HepG2 (cell line): ENCODE measurements around the gene SORBS2. TPM values are rescaled to one million over a fixed set of nuclear protein-coding genes. Genes with fewer than 3 reads are reported as not detected.
A peak's percentile ranks its signal among the peaks of the same experiment; 100 is the strongest.

ENCODE experiments used
- ATAC-seq: fragments of 200-7000 bp; cut with Tn5 transposase; 3 replicates; pipeline ENCODE4 v1.9.1; 2020; ENCODE audit warnings: mild to moderate bottlenecking, moderate library complexity
- BruUV-seq: library from RNA; stranded (reverse); fragments of 400-500 nt; replicated peaks from 2 replicates; lab custom pipeline; 2021; lab: Mats Ljungman, UMichigan
- CTCF ChIA-PET: fragments of 300-600 bp; formaldehyde crosslinking; extraction: SDS; loops from one replicate; lab custom pipeline; 2021; ENCODE audit warnings: low total read pairs, inconsistent platforms, low intra/inter-chr PET ratio; lab: Yijun Ruan, JAX
- POLR2A ChIA-PET: fragments of 350-600 bp; sonication (Branson Sonifier 250); formaldehyde crosslinking; loops from one replicate; lab custom pipeline; 2020; ENCODE audit warnings: antibody characterized with exemption, inconsistent platforms; lab: Yijun Ruan, JAX
- DNase-seq: peaks from one replicate; pipeline ENCODE4 v3.0.0-alpha.2; 2015; ENCODE audit warnings: low spot score
- FAIRE-seq: peaks from 3 replicates; lab custom pipeline; 2011; peaks lifted over from hg19 to GRCh38; lab: Jason Lieb, UNC
- H2AFZ ChIP-seq: one replicate; pipeline ENCODE4 v1.6.1; 2011; ENCODE audit warnings: low read length, inconsistent platforms
- H3K27ac ChIP-seq: fragments of 300-600 bp; 3 replicates; pipeline ENCODE4 v1.8.0; 2011; ENCODE audit warnings: mixed run types, mild to moderate bottlenecking, mixed read lengths, low read length, inconsistent platforms; ENCODE audit not compliant: insufficient read depth; ENCODE audit errors: extremely low read length
- H3K27me3 ChIP-seq, 2 experiments: fragments of 200-600 bp in 1 of 2; 2 replicates in 1 of 2; 3 replicates in 1 of 2; pipeline versions ENCODE4 v1.6.0 to v1.8.0; 2011; ENCODE audit warnings: low read length in 2 of 2, mild to moderate bottlenecking in 2 of 2, moderate library complexity in 2 of 2, inconsistent platforms in 1 of 2; ENCODE audit not compliant: insufficient read depth in 2 of 2, control insufficient read depth in 1 of 2
- H3K36me3 ChIP-seq, 2 experiments: fragments of 200-600 bp in 1 of 2; replicated peaks in 1 of 2; 2 replicates in 1 of 2; 3 replicates in 1 of 2; pipeline versions ENCODE4 v1.5.1 to v1.8.0; 2011; ENCODE audit warnings: low read length in 2 of 2, inconsistent platforms in 1 of 2; ENCODE audit not compliant: insufficient read depth in 2 of 2, control insufficient read depth in 1 of 2
- H3K4me1 ChIP-seq: 2 replicates; pipeline ENCODE4 v1.5.1; 2012; ENCODE audit warnings: low read length, inconsistent platforms; ENCODE audit not compliant: insufficient read depth
- H3K4me2 ChIP-seq: 2 replicates; pipeline ENCODE4 v1.6.0; 2011; ENCODE audit warnings: low read depth, low read length, inconsistent platforms
- H3K4me3 ChIP-seq, 3 experiments: fragments of 200-600 bp in 1 of 3; sonication (generic), shearing (Covaris generic) in 1 of 3; replicated peaks in 1 of 3; 2 replicates each; pipeline ENCODE4 v1.5.1; 2011 to 2016; ENCODE audit warnings: low read length in 3 of 3, inconsistent platforms in 2 of 3, low read depth in 2 of 3, mild to moderate bottlenecking in 2 of 3, control low read depth in 1 of 3, mixed read lengths in 1 of 3; ENCODE audit not compliant: insufficient read depth in 1 of 3
- H3K79me2 ChIP-seq: one replicate; pipeline ENCODE4 v1.6.1; 2011; ENCODE audit warnings: low read length, inconsistent platforms; ENCODE audit not compliant: insufficient read depth
- H3K9ac ChIP-seq: 2 replicates; pipeline ENCODE4 v1.6.0; 2011; ENCODE audit warnings: mild to moderate bottlenecking, low read depth, low read length, inconsistent platforms; ENCODE audit not compliant: insufficient read depth
- H3K9me3 ChIP-seq: 2 replicates; pipeline ENCODE4 v1.5.1; 2012; ENCODE audit warnings: mild to moderate bottlenecking, low read length
- H4K20me1 ChIP-seq: 2 replicates; pipeline ENCODE4 v1.6.0; 2011; ENCODE audit warnings: inconsistent platforms, mild to moderate bottlenecking, low read length, moderate library complexity; ENCODE audit not compliant: insufficient read depth
- ASH2L ChIP-seq: fragments of 300-600, 200-600 bp; sonication (generic); IDR thresholded peaks from 2 replicates; pipeline ENCODE4 v1.7.0; 2017; ENCODE audit warnings: low read depth, mild to moderate bottlenecking, moderate library complexity, mixed read lengths, low read length; ENCODE audit not compliant: insufficient read length
- CREM ChIP-seq, 2 experiments: sonication (generic) in 1 of 2; formaldehyde crosslinking in 1 of 2; IDR thresholded peaks; 2 replicates each; pipeline versions ENCODE4 v1.4.0 to v1.6.1; 2016 to 2020; ENCODE audit warnings: antibody characterized with exemption in 1 of 2, mild to moderate bottlenecking in 1 of 2, missing genetic modification reagents in 1 of 2
- ISL2 ChIP-seq: sonication (generic); formaldehyde crosslinking; IDR thresholded peaks from 2 replicates; pipeline ENCODE4 v1.5.0; 2020; ENCODE audit warnings: missing genetic modification reagents
- JUN ChIP-seq: sonication (generic); formaldehyde crosslinking; IDR thresholded peaks from 2 replicates; pipeline ENCODE4 v1.4.0; 2020; ENCODE audit warnings: mild to moderate bottlenecking, missing genetic modification reagents
- KAT7 ChIP-seq: IDR thresholded peaks from 2 replicates; pipeline ENCODE4 v1.6.1; 2018; ENCODE audit warnings: borderline replicate concordance, missing compliant biosample characterization
- LCORL ChIP-seq, 2 experiments: fragments of 450-650 bp in 1 of 2; sonication (generic) in 1 of 2; formaldehyde crosslinking in 1 of 2; IDR thresholded peaks; 2 replicates each; pipeline versions ENCODE4 v1.5.0 to v1.6.1; 2017 to 2020; ENCODE audit warnings: antibody characterized with exemption in 1 of 2, missing genetic modification reagents in 1 of 2
- NCOA2 ChIP-seq: sonication (generic); formaldehyde crosslinking; IDR thresholded peaks from 2 replicates; pipeline ENCODE4 v1.8.0; 2022; ENCODE audit warnings: inconsistent platforms
- SNRNP70 ChIP-seq: fragments of 200-400 bp; formaldehyde crosslinking; IDR thresholded peaks from 2 replicates; pipeline ENCODE4 v1.6.1; 2017; ENCODE audit warnings: mild to moderate bottlenecking, low read depth, low read length, moderate library complexity
- SP4 ChIP-seq: sonication (generic); formaldehyde crosslinking; IDR thresholded peaks from 2 replicates; pipeline ENCODE4 v1.8.1; 2023; ENCODE audit warnings: mild to moderate bottlenecking, missing genetic modification reagents
- ZNF260 ChIP-seq: sonication (generic); formaldehyde crosslinking; IDR thresholded peaks from 2 replicates; pipeline ENCODE4 v1.4.0; 2020; ENCODE audit warnings: missing genetic modification reagents, low read depth, mild to moderate bottlenecking, borderline replicate concordance
- ZSCAN12 ChIP-seq: sonication (generic); formaldehyde crosslinking; IDR thresholded peaks from 2 replicates; pipeline ENCODE4 v1.9.0; 2021; ENCODE audit warnings: mild to moderate bottlenecking, missing genetic modification reagents
- WGBS: methylation state at CpG from one replicate; pipeline ENCODE4 v1.1.6; 2017; ENCODE audit warnings: low lambda C conversion rate; 5-methylcytosine and 5-hydroxymethylcytosine counted together
- in situ Hi-C: cut with HindIII; loops from 2 replicates; pipeline ENCODE4 v1.10.0; 2017; ENCODE audit warnings: low pct_unique_long_range_greater_than_20kb; ENCODE audit not compliant: extremely low pct_ligation_motif_present
- intact Hi-C: fragments of 100-400 bp; cut with micrococcal nuclease; formaldehyde crosslinking; loops from one replicate; pipeline ENCODE4 v1.10.0; 2022; ENCODE audit not compliant: unreplicated experiment
- polyA plus RNA-seq, 8 experiments: library from polyadenylated mRNA; depleted of rRNA in 3 of 8; stranded (reverse) in 7 of 8; unstranded in 1 of 8; fragments of >200 nt; fragmentation: Illumina TruSeq in 4 of 8; extraction: Trizol in 4 of 8; gene quantifications; 2 replicates each; pipeline versions ENCODE4 v1.2.1 to v1.2.3, GENCODE V29; 2011 to 2016; ENCODE audit warnings: low read depth in 4 of 8, missing spikeins in 1 of 8, mixed read lengths in 1 of 8; ENCODE audit not compliant: insufficient read depth in 1 of 8
- total RNA-seq, 5 experiments: library from RNA; depleted of rRNA; stranded (reverse); fragments of >200 nt; fragmentation: Illumina TruSeq; extraction: Trizol; gene quantifications; 2 replicates each; pipeline ENCODE4 v1.2.3, GENCODE V29; 2016; ENCODE audit warnings: low read depth in 1 of 5
- TF ChIP-seq, protein P1 (sequence below): sonication (generic); formaldehyde crosslinking; IDR thresholded peaks from 2 replicates; pipeline ENCODE4 v1.9.0; 2021; ENCODE audit warnings: missing genetic modification reagents, mild to moderate bottlenecking, borderline replicate concordance

The SORBS2 gene
- total and polyA plus RNA-seq, 2 of the 13 experiments (the other 11 are each of a cell fraction or from before 2014, with no cell fraction given), result 25.0 to 80.5 TPM

DNA sequence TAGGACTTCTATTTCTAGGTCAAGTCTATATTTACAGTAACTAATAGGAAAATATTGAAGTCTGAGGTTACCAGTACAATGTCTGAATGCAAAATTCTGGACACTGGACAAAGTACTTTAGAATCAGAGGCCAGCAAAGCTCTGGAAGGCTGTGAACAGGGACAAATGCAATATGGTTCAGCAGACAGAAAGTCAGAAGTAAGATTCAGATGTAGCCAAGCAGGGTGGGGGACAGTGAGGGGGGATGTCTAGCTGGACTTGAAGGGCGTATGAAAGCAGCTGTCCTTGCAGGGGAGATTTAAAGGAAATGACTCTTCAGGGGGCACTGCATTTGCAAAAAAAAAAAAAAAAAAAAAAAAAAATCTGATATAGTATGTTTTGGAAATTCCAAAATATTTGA, 2.9 kb downstream of the SORBS2 start (continued):
- TF ChIP-seq CREM (IDR thresholded peaks at IDR 0.05) (0 out of 2 replicates have a peak, but pooled peaks have one; percentile 20), CREM (CRISPR knock-in tag; IDR thresholded peaks at IDR 0.05) (no peak), JUN (CRISPR knock-in tag) (no peak), SP4 (CRISPR knock-in tag) (no peak), KAT7 (CRISPR knock-in tag) (0 out of 2 replicates have a peak, but pooled peaks have one; percentile 23), LCORL (IDR thresholded peaks at IDR 0.05) (no peak), LCORL (CRISPR knock-in tag; IDR thresholded peaks at IDR 0.05) (no peak), ISL2 (CRISPR knock-in tag) (no peak)

DNA sequence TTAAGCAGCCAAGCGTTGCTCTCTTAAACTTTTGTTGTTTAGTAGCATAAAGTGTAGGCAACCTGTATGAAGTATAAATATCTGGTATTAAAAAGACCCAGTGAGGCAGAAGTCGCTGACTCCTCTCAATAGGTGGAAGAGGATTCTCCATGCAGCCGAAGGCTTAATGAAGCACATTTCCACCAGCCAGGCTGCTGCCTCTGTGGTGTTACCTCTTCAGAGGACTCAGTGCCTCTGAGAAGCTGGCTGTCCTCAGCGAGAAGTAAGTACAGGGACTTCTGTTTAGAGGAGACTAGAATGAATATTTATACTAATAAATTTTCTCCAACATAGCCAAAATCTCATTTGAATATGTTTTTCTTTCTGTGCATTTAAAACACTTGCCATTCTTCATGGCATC, 6.0 kb downstream of the SORBS2 start:
- ATAC-seq, result no peak
- H3K9me3 ChIP-seq, result no peaks in the 10 kb centered on the region
- 91% methylated on average over 4 of the region's 4 CpGs for WGBS
- intact Hi-C loops, result no loop called here
- H3K27me3 ChIP-seq, result no peaks in the 10 kb centered on the region; a peak in 1 of 5 replicates
- no peak overlapping the region for H2AFZ ChIP-seq
- DNase-seq, result no peak
- H4K20me1 ChIP-seq, result no peaks in the 10 kb centered on the region
- no peak overlapping the region for H3K9ac ChIP-seq
- H3K27ac ChIP-seq, result peak overlapping the region; percentile 56
- H3K79me2 ChIP-seq, result peaks cover 79% of the 10 kb centered on the region
- POLR2A ChIA-PET, result no interaction called here
- H3K4me2 ChIP-seq, result peak overlapping the region; percentile 65
- TF ChIP-seq SNRNP70 (no peak), NCOA2 (CRISPR knock-in tag) (no peak), ZSCAN12 (no peak), ZNF260 (CRISPR knock-in tag) (no peak), ASH2L (no peak)
- TF ChIP-seq, protein P1, sequence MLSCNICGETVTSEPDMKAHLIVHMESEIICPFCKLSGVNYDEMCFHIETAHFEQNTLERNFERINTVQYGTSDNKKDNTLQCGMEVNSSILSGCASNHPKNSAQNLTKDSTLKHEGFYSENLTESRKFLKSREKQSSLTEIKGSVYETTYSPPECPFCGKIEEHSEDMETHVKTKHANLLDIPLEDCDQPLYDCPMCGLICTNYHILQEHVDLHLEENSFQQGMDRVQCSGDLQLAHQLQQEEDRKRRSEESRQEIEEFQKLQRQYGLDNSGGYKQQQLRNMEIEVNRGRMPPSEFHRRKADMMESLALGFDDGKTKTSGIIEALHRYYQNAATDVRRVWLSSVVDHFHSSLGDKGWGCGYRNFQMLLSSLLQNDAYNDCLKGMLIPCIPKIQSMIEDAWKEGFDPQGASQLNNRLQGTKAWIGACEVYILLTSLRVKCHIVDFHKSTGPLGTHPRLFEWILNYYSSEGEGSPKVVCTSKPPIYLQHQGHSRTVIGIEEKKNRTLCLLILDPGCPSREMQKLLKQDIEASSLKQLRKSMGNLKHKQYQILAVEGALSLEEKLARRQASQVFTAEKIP (CRISPR knock-in tag), result no peak
- TF ChIP-seq, all 625 proteins: peak for 0
- BruUV-seq, result no TSS peak
- Histone ChIP-seq H3K36me3 (peaks cover 0 to 14% of the 10 kb centered on the region in 2 experiments; a peak in 1 of 5 replicates), H3K4me3 (peak overlapping the region in 1 of 3 experiments; percentile 27; a peak in 2 of 6 replicates), H3K4me1 (peaks cover 60% of the 10 kb centered on the region)
- FAIRE-seq, result no peak
- in situ Hi-C loops, result no loop called here
- CTCF ChIA-PET, result no interaction called here
